GM21723 (cell line): ENCODE data around the gene TAF6.
"Not testable (repeated sequence)": the region's sequence is repeated elsewhere in the genome, so short reads cannot be mapped to it uniquely, and the experiment has no call there.

Experiments used
- ATAC-seq: cut with Tn5 transposase; IDR thresholded peaks from one replicate; pipeline ENCODE4 v1.9.1; 2021; ENCODE audit warnings: mild to moderate bottlenecking, moderate library complexity; ENCODE audit not compliant: unreplicated experiment

The TAF6 gene

GRCh38 chr7:100152937-100153666 is 33.9 kb upstream of the TAF6 start:
- no peak for ATAC-seq

GRCh38 chr7:100152404-100152803 is 33.2 kb upstream of the TAF6 start:
- ATAC-seq = no peak

GRCh38 chr7:100148559-100149328 is 29.6 kb upstream of the TAF6 start, which contains the start of gene LAMTOR4:
TSS of gene LAMTOR4 (plus strand) at chr7:100148918. CDS start at chr7:100148973, 55 bp downstream.
- ATAC-seq = peak; percentile 98

- no peak for ATAC-seq
Measured at GRCh38 chr7:100148225-100148558, 29.0 kb upstream of the TAF6 start.

GRCh38 chr7:100147278-100147677 is 28.1 kb upstream of the TAF6 start:
- ATAC-seq = no peak

GRCh38 chr7:100146350-100146749 is 27.2 kb upstream of the TAF6 start:
- ATAC-seq = not testable (repeated sequence)

- ATAC-seq = no peak
Measured at GRCh38 chr7:100142461-100142860, 23.3 kb upstream of the TAF6 start.

- ATAC-seq = no peak
Measured at GRCh38 chr7:100141555-100141949, 22.4 kb upstream of the TAF6 start.

GRCh38 chr7:100137851-100138760 is 18.9 kb upstream of the TAF6 start:
- no peak for ATAC-seq

GRCh38 chr7:100132697-100133151 is 13.6 kb upstream of the TAF6 start:
- peak; percentile 58 for ATAC-seq

- no peak for ATAC-seq
Measured at GRCh38 chr7:100132126-100132525, 13.0 kb upstream of the TAF6 start.

- ATAC-seq = no peak
Measured at GRCh38 chr7:100130608-100131453, 11.7 kb upstream of the TAF6 start.

- not testable (repeated sequence) for ATAC-seq
Measured at GRCh38 chr7:100130220-100130607, 11.1 kb upstream of the TAF6 start.

- ATAC-seq = no peak
Measured at GRCh38 chr7:100128637-100128963, 9.4 kb upstream of the TAF6 start.

GRCh38 chr7:100127866-100128636 is 8.9 kb upstream of the TAF6 start:
- ATAC-seq = no peak

GRCh38 chr7:100126931-100127865 is 8.0 kb upstream of the TAF6 start, which contains the start of gene MBLAC1:
TSS of gene MBLAC1 (plus strand) at chr7:100126967. CDS start at chr7:100127396, 429 bp downstream.
- peak; percentile 67 for ATAC-seq

GRCh38 chr7:100126239-100126930 is 7.2 kb upstream of the TAF6 start:
- peak; percentile 24 for ATAC-seq
